D721Med (cell line): Measurements from ENCODE around the gene NDFIP2.

Experiments used
- DNase-seq: peaks from one replicate; pipeline ENCODE4 v3.0.0; 2011; ENCODE audit warnings: low spot score; ENCODE audit not compliant: insufficient read length
- FAIRE-seq: peaks from 2 replicates; lab custom pipeline; 2011; peaks lifted over from hg19 to GRCh38; lab: Jason Lieb, UNC
- TF ChIP-seq, protein P1 (sequence below): IDR thresholded peaks from 2 replicates; pipeline ENCODE4 v1.5.1; 2012; ENCODE audit warnings: mild to moderate bottlenecking, control low read depth; ENCODE audit not compliant: insufficient read depth; ENCODE audit errors: missing control alignments

The NDFIP2 gene

DNA sequence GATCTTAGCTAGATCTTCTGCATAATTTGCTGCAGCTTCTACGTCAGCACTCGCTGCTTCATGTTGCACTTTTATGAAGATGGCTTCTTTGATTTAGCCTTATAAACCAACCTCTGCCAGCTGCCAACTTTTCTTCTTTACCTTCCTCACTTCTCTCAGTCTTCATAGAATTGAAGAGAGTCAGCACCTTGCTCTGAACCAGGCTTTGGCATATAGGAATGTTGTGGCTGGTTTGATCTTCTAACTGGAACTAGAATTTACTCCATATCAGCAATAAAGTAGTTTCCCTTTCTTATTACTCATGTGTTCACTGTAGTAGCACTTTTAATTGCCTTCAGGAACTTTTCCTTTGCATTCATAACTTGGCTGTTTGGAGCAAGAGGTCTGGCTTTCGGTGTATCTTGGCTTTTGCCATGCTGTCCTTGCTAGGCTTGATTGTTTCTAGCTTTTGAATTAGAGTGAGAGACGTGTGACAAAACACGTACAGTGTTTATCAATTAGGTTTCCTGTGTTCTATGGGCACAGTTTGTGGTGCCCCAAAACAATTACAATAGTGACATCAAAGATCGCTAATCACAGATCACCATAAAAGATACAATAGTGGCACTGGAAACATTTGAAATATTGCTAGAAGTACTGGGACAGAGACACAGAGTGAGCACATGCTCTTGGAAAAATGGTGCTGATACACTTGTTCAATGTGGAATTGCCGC, 50.7 kb downstream of the NDFIP2 start:
- no peak for FAIRE-seq
- DNase-seq, result no peak
- TF ChIP-seq, protein P1, sequence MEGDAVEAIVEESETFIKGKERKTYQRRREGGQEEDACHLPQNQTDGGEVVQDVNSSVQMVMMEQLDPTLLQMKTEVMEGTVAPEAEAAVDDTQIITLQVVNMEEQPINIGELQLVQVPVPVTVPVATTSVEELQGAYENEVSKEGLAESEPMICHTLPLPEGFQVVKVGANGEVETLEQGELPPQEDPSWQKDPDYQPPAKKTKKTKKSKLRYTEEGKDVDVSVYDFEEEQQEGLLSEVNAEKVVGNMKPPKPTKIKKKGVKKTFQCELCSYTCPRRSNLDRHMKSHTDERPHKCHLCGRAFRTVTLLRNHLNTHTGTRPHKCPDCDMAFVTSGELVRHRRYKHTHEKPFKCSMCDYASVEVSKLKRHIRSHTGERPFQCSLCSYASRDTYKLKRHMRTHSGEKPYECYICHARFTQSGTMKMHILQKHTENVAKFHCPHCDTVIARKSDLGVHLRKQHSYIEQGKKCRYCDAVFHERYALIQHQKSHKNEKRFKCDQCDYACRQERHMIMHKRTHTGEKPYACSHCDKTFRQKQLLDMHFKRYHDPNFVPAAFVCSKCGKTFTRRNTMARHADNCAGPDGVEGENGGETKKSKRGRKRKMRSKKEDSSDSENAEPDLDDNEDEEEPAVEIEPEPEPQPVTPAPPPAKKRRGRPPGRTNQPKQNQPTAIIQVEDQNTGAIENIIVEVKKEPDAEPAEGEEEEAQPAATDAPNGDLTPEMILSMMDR, result no peak

DNA sequence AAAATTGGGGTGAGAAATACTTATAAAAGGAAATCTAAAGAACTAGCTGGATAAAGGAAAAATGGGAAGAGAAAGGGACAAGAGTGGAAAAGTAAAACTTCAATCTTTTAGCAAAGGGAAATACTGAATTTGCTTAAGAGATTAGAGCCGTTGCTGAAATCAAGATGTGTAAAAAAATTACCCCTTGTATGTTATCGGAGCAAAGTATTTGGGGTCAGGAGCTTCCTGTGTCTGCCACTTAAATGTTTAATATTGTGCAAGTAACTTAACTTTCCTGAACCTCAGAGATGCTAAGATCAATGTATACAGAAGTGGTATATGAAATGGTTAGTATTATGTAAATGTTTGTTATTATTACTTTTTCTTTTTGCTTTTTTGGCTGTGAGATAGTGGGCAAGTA, 51.6 kb downstream of the NDFIP2 start:
- TF ChIP-seq, protein P1, result no peak
- DNase-seq, result no peak
- FAIRE-seq, result no peak

DNA sequence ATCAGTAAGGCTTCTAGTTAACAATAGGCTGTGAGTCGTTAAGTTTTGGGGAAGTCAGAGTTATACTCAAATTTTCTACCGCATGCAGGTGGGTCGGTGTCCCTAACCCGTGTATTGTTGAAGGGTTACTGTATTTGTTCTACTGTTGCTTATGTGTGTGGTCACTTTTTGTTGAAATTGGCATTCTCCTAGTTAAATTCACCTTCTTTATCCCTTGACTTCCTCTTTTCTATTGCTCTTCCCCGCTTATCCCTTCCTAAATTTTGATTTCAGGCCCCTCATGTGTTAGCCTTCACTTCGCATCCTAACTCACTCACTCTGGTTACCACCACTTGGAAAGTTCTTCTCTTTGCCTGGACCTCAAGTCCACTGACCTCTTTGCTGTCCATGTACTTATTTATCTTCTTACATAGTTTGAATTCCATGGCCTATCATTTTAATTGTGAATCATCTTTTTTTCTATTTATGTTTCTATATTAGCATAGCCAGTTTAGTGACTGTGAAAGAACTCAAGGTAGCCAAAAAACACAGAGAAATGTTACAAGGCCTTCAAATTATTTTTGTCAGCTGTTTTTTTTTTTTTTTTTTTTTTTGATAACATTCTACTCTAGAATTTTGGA, 52.9 kb downstream of the NDFIP2 start:
- DNase-seq (no peak), FAIRE-seq (no peak)
- TF ChIP-seq, protein P1, result no peak

DNA sequence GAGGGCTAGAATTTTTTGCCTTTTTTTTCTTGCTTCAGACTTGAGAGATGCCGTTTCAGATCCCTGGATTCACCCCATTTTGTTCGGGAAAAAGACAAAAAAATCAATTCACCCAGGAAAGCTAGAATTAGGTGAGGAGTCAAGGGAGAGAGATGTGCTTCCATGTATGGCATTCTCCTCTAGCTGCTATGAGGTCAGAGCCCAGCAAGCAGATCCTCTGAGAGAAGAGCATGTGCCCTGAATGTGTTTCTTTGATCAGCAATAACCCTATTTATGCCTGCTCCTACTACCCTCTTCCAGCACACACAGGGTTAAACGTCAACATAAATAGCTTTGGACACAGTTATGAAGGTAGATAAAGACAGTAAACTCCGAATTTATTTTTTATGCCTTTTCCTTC, 53.6 kb downstream of the NDFIP2 start:
- no peak for FAIRE-seq
- no peak for DNase-seq
- TF ChIP-seq, protein P1, result no peak

DNA sequence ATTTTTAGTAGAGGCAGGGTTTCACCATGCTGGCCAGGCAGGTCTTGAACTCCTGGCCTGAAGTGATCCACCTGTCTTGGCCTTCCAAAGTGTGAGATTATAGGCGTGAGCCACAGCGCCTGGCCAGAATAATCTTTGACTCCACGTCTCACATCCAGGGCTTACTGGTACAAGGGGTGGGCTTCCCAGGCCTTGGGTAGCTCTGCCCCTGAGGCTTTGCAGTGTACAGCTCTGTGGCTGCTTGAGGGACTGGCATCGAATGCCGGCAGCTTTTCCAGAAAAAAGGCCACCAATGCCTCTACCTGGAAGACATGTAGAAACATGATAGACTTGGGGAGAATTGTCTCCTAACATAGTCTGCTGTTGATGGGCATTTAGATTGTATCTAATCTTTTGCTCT, 57.8 kb downstream of the NDFIP2 start:
- FAIRE-seq (no peak), DNase-seq (no peak)
- TF ChIP-seq, protein P1, result no peak

DNA sequence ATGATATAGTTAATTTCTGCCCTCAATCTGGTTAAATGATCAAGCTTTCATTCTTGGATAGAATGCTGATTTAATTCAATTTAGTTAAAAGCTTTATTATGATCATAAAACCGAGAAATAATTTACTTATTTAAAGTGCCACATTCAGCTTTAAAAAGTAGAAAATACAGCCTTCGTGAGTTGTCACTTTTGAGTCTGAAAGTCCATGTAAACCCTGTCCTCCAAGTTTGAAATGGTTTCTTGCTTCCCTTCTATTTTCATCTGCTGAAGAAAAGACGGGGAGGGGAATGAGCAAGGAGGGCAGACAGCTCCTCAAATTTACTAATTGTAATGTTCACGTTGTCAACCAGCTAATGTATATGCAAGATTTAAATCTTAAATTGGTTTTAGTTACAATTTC, 59.5 kb downstream of the NDFIP2 start:
- TF ChIP-seq, protein P1, result no peak
- DNase-seq (no peak), FAIRE-seq (no peak)
